UCSD-AML1 (cell line): ENCODE measurements around the gene STK32B.

Experiments
- DNase-seq: peaks from one replicate; lab custom pipeline; 2025; ENCODE audit not compliant: unreplicated experiment; lab: John Stamatoyannopoulos, UW

Gene STK32B

GRCh38 chr4:5503336-5503936 is 452.2 kb downstream of the STK32B start:
- no peak for DNase-seq

DNA sequence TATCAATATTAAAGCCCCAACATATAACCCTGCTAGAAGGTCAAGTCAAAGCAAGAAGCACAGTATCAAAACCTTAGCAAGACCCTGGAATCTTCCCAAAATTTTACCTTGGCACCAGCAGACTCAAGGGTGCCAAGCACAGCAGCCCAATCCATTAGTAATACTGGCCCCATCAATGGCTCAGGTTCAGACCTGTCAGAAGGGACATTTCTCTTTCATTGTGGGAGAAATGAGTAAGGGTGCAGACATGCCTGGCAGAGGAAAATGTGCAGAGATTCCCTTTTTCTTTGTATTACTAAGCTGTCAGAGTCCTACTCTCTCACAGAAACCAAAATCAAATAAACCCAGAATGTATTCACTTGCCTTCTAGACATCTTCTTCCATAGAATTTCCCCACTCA is 453.2 kb downstream of the STK32B start:
- no peak for DNase-seq

GRCh38 chr4:5510504-5510903 is 459.2 kb downstream of the STK32B start:
- no peak for DNase-seq

DNA sequence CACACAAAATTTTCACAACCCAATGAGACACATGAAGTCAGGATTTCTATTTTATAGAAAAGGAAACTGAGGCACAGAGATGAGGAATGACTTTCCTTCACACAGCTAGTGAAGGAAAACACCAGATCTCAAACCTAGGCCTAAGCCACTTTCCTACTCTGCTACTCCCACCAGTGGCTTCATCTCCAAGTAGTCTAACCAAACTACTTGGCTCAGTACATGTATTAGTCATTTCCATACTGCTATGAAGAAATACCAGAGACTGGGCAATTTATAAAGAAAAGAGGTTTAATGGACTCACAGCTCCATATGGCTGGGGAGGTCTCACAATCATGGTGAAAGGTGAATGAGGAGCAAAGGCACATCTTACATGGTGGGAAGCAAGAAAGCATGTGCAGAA is 460.5 kb downstream of the STK32B start:
- DNase-seq: no peak

- no peak for DNase-seq
Observed at GRCh38 chr4:5515646-5516045, 464.4 kb downstream of the STK32B start.

DNA sequence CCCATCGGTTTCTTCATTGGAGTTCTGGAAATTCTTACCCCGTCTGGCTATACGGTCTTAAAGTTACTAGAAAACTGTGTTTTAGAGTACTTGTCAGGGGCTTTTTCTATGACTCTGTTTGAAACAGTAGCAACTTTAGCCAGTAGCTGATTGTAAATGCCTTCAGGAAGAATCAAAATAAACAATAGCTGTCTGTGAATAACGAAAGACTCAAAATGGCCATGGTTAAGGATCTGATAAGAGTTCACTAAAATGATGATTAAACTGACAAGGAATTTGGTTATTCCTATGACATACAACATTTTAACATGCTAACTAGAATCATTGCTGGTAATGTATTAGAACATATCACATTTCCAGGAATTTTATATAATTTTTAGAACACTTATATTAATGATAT is 466.1 kb downstream of the STK32B start:
- no peak for DNase-seq

DNA sequence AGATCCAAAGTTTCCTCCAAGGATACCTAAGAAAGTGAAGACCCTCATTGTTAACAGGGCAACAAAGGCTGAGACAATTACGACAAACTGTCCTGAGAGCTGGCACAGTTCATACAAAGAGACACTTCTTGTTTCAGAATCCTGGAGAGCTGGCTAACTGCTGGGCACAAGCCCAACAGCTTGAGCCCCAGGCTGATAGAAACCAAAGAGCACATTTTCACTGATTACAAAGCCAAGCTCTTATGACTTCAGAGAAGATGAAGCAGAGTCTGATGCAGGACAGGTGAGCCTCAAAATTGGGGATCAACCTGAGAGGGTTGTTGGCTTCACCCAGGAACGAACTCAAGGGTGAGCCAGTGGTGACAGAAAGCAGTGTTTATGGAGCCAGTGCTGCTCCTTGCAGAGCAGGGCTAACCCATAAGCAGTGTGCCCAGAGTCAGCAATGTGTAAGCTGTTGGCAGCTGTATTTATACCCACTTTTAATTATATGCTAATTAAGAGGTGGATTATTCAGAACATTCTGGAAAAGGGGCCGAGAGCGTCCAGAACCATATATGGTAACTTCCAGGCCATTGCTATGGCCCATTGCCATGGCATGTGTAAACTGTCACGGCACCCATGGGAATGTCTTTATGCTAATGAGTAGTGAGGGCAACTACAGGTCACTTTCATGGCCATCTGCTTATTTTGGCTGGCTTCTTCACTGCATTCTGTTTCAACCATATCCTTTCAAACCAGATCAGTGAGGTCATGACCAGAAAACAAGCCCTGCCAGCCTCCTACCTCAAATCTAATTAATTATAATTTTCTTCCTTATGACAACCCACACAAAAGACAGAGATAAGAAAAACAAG is 473.4 kb downstream of the STK32B start:
- DNase-seq: no peak

DNA sequence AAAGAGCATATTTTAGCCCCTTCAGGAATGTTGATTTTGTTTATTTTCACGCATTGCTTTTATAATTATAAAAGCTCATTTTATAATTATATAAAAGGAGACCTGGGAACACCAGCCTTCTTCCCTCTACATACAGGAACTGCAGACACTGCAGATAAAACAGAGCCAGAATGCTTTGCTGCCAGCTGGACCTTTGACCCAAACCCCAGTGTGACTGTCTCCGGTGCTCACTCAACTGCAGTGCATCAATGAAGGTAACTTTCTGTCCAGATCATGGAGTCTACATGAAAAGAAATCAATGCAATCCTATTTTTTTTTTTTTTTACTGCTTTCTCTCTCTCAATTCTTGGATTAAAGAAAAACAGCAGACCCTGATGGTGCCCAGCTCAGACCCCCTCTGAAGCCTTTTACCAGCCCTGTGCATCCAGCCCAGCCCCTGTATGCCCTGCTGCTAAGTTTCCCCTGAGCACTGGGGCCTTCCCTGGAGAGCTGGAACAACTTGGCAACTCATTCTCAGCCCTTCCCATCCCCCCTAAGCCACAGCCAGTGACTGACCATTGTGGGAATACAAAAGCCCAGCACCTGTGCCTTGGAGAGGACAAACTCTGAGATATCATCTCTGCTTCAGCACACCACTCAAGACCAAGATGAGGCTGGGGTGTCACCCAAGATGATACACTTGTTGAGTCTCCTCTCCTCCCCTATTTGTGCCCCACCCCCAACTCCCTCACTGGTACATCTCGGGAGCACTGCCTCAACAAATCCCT is 475.0 kb downstream of the STK32B start:
- DNase-seq: no peak

GRCh38 chr4:5527211-5527610 is 475.9 kb downstream of the STK32B start:
- DNase-seq: no peak

DNA sequence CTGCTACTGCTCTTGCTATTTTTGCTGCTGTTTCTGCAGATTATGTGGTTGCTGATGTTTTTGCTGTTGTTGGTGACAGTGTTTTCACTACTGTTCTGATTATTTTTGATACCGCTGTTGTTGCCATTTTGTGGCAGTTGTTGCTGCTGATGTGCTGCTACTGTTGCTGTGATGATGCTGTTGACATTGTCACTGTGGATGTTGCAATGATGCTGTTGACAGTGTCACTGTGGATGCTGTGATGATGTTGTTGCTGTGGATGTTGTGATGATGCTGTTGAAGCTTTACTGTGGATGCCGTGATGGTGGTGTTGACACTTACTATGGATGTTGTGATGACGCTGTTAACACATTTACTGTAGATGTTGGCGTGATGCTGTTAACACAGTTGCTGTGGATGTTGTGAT is 476.8 kb downstream of the STK32B start:
- DNase-seq: no peak

- DNase-seq: no peak
Observed at GRCh38 chr4:5532100-5532499, 480.8 kb downstream of the STK32B start.

- no peak for DNase-seq
Observed at GRCh38 chr4:5539584-5539983, 488.3 kb downstream of the STK32B start.

DNA sequence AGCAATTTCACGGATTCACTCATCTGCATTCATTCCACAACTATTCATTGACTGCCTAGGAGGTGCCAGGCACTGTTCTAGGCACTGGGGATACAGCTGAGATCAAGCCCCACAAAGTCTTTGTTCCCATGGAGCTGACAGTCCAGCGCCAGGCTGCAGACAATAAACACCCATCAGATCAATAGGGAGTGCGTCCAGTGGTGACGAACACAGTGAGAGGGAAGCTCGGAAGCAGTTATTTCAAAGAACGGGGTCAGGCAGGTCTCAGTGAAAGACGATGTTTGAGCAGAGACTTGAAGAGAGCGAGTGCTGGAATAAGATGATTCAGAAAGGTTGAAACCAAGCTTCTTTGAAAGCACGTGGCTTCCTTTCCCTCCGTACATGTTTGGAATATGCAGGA is 489.9 kb downstream of the STK32B start:
- DNase-seq: no peak

- no peak for DNase-seq
Observed at GRCh38 chr4:5543681-5544080, 492.4 kb downstream of the STK32B start.

- no peak for DNase-seq
Observed at GRCh38 chr4:5544762-5545161, 493.5 kb downstream of the STK32B start.

GRCh38 chr4:5545271-5545670 is 494.0 kb downstream of the STK32B start:
- DNase-seq: no peak

GRCh38 chr4:5547651-5548249 is 496.5 kb downstream of the STK32B start:
- no peak for DNase-seq
